Loucy (cell line): Measurements from ENCODE around the gene CETN2.

Experiments used
- CTCF ChIP-seq: fragments of 200-600 bp; sonication (generic); conservative IDR thresholded peaks from 2 replicates; pipeline ENCODE4 v1.5.1; 2014; ENCODE audit warnings: mild to moderate bottlenecking, antibody characterized with exemption, low read length
- EZH2phosphoT487 ChIP-seq: fragments of 200-600 bp; IDR thresholded peaks from 2 replicates; pipeline ENCODE4 v1.6.1; 2018; ENCODE audit warnings: antibody characterized with exemption, mild to moderate bottlenecking, moderate library complexity, borderline replicate concordance

- TF ChIP-seq CTCF (no peak), EZH2phosphoT487 (no peak)
These were observed 834 bp upstream of the CETN2 start for GRCh38 chrX:152831391-152831790.
